HG02973 (cell line): ENCODE data around the gene REXO1.

Source experiments
- ATAC-seq: cut with Tn5 transposase; IDR thresholded peaks from one replicate; pipeline ENCODE4 v1.9.1; 2021; ENCODE audit warnings: moderate library complexity; ENCODE audit not compliant: unreplicated experiment

The REXO1 gene

DNA sequence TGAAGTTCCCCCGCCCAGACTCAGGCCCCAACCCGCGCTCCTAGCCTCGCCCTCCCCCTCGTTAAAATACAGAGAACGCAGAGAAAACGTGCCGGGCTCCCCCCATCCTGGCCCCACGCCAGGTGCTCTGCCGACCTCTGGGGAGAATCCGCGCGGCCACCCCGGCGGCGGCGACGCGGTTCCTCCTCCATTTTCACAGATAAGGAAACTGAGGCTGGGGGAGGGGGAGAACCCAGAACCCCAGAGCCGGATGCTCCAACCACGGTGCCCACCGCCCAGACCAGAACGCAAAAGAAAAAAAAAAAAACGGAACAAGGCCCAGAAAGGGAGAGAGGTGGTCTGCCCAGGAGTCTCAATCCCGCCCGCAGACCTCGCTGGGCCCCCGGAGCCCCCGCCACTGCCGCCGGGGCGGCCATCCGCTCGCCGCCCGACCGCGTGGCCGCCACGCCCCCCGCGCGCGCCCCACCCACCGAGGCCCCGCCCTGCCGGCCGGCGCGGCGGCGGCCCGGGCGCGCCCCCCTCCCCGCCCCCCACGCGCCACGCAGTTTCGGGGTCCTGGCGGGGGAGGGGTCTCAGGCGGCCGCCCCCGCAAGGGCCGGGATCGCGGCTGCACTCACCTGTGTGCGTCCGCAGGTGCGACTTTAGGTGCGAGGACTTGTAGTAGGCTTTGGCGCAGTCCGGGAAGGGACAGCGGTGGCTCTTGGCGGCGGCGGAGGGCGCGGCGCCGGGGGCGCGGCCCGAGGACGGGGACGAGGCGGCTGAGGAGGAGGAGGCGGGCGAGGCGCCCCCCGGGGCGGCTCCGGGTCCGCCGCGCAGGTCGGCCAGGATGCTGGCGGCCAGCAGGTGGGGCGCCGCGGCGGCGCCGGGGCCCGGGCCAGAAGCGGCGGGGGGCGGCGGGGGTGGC lies 14.4 kb upstream of the REXO1 start:
- peak; percentile 1 for ATAC-seq

DNA sequence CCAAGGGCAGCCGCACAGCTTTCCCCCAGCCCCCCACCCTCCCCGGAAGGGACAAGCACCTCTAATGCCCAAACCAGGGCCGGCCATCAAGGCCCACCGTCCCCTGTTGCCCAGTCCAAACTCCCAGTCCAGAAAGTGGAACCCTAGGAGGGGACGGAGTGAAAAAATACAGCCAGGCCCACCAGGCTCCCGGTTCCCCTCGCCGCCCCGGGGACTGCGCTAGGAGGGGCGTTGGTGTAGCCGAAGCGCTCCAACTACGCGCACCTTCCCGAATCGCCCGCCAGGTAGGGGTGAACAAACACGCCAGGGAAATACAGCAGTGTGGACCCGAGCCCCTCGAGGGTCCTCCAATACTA lies 13.8 kb upstream of the REXO1 start:
- no peak for ATAC-seq

DNA sequence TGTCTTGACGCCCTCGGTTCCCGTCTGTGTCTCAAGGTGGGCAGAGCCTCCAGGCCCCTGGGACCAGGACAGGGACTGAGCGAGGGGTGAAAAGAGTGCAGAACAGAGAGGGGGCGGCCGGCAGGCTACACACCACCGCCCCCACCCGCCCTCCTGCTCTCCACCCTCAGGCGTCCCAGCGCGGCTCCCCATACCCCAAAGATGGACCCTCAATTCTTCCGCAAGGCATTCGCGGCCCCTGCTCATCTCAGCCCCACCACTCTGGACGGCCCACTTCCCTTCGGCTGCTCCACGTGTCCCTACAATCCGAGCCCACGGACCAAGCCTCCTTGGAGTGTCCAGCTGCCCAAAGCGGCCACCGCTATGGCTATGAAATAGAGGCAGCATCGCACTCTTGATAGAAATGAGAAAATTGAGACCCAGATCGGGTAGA lies 13.3 kb upstream of the REXO1 start:
- ATAC-seq: no peak

DNA sequence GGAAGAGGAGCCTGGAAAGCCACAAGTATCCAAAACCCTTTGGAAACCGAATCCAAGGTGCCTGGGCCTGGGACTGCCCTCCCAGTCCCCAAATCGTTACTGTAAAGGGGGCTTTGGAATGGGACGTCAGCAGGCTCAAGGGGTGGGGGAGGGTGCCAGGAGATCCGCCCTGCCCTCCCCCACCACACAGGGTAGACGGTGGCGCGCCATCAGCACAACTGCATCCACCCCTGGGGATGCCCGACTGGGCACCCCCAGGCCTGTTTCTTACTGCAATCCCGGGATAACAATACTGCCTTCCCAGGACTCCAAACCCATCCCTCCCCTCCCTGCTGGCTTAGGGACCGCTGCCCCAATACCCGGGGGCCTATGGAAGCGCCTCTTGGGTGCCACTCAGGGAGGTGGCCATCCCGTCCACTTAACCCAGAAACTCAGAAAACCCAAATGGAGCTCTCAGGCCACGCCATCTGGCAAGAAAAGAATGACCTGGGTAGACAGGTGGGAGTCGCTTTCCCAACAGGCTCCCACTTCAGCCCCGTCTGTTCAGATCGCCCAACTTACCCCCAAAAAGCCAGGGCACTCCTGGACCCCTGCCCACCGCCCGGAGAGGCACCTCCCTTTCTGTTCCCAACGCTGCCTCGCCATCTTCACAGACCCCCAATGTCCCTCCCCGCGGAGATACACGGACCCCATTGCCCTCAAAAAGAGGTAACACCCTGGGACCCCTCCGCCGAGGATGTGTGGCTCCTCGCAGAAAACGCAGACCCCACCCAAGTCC lies 12.7 kb upstream of the REXO1 start:
- ATAC-seq: no peak

DNA sequence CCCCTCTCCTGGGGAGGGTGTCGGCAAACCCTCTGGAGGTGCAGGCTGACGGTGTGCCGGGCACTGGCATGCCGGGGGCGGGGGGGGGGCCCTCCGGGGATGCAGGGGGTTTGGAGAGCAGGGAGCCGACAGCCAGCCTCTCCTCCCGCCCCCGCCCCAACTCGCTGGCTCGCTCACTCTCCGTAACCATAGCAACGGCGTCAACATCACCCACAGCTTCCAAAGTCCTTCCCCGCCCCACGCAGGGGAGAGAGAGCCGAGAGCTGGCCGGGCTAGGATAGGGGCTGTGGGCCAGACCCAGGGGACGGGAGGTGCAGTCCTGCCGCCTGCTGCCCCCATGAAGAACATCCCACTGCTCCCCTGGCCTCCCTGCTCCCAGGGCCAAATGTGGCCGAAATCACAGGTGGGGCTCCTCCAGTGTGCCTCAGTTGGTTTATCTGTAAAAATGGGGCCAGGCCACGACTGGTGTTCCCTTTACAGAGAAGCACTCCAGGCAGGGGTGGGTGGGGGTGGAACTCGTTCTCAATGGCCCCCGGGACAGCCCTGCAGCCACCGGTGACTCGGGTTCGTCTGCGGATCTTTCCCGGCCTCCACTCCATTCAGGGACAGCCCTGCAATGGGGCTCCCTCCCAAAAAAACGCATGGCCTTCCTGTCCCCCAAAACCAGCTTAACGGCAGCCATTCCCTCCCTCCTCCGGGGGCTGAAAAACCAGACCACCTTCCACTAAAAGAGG lies 11.9 kb upstream of the REXO1 start:
- no peak for ATAC-seq

DNA sequence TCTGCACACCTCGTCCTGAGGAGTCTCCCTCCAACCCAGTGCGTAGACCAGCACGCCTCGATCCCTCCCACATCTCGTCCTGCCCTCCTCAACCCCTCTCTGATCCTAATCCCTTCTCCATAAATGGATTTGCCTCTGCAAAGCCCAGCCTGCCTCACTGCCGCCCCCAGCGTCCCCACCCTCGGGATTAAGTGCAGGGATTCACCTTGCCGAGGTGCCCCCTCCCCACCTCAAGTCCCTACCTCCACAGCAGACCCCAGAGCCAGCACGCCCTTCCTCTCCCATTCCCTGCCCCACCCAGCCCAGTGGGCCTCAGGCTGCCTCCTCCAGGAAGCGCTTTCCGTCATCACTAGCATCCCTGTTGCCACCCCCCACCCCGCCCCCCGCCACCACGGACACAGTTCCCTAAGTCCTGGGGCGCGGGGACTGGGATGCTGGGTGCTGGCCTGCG lies 11.1 kb upstream of the REXO1 start:
- ATAC-seq: no peak

DNA sequence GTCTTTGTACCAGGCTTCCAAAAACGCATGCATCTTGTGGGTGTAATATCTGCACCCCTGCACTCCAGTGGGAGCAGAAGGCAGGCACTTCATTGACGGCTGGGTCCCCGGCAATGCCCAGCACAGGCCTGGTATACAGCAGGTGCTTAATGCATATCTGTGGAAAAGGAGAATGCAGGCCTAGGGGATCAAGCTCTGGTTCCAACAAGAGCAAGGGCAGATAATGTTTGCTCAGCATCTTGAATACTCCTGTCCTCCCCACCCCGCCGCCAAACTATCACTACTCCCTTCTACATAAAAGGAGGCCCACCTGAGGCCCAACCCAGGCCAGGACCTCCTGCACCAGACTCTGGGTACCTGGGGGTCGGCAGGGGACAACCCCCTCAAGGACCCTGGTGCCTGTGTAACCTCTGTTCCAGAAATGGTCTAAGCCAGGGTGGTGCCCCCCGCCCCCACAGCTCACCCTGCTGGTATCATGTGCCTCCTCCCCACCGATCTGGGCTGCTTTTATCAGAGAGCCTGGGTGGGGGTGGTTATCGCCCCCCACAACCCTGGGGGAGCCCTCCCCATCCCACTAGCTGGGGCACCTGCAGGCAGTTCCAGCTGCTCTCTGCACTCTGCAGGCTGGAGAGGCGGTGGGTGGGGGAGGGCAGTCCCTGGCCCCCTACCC lies 10.3 kb upstream of the REXO1 start:
- ATAC-seq: no peak

DNA sequence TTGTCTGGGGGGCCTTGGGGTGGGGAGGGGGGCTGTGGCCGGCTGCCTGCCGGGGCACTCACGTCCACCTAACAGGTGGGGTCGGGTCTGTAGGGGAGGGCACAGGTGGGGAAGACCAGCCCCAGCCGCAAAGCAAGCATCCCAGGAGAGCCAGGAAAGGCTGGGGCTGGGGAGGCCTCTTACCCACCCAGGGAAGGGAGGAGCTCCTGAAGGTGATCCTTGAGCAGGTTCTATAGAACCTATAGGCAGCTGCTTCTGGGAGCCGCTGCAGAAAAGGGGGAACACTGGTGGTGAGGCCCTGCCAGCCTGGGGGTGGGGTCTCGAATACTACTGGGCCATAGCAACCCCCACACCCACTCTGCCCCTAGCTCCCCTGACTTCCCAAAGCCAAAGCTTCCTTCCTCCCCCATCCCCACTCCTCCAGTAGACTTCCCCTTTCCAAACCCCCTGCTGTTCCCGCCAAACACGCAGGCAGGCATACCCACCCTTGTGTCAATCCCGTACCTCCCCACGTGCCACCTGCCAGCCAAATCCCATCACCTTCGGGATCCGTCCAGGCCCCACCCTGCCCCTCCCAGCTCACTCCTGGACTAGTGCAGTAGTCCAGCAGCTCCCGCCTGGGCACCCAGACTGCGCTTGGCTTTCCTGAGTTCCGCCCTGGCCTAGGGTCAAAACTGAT lies 9.5 kb upstream of the REXO1 start:
- ATAC-seq: no peak

DNA sequence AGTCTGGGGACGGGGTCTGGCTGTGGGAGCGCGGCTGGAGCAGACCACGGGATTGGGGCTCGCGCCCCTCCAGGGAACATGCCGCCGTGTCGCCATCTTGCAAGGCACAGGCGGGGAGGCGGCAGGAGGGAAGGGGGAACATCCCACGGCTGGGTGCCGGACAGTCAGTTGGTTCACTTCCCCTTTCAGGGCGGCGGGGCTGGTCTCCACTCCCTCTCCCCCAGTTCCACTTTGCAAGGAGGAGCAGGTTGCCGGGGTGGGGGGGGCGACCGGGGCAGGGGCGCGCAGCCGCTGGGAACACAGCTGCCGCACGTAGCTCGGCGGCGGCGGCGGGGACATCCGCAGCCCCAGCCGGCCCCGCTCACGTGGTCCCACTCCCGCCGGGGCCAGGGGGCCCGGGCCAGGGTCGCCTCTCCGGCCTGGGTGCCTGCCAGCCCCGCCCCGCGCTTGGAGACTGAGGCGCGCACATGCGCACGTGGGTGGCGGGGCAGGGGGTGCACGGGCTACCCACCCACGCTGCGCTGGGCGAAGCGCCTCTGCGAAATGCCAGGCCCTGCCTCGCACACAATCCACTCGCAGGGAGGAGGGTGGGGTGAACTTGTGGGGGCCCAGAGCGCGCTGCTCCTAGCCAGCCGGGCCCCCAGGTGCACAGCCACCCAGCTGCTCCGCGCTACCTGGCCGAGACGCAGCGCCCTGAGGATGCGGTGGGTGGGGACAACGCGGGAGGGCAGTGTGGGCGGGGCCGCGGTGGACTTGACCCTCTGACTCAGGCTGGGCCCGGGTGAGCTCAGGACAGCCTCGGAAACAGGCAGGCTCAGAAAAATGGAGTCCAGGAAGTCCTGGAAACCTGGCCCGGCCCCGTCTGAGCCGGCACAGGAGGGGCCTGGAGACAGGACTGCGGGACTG lies 8.7 kb upstream of the REXO1 start:
- no peak for ATAC-seq

DNA sequence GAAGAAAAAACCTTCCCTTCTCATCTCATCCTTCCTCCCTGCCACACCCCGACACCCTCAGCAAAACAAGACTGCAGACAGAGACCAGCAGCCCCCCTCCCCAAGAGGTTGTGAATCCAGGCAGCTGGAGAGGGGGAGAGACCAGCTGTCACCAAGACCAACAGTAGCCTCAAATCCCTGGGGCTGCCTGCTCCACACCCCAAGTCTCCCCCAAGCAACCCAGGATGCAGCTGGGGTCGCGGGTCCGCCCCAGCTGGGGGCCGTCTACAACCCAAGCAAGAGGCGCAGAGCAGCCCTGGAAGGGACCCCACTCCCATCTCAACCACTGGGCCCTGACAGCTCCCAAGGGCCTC lies 8.0 kb upstream of the REXO1 start:
- no peak for ATAC-seq

DNA sequence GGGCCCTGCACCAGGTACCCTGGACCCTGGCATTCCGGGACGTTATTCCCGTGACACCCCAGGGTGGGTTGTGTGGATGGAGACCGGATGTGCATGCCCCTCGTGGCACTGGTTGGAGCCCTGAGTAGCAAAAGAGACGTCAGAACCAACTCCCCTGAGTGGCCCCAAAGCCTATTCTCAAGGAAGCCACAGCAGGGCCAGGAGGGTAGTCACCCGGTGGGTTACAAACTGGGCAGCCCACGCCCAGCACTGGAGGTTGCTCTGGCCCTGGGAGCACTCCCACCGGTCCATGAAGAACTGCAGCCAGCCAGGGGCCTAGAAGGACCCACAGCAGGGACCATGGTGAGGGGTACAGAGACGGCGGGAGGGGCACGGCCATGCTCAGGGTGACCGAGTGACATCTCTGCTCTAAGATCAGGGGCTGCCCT lies 7.6 kb upstream of the REXO1 start:
- ATAC-seq: no peak

DNA sequence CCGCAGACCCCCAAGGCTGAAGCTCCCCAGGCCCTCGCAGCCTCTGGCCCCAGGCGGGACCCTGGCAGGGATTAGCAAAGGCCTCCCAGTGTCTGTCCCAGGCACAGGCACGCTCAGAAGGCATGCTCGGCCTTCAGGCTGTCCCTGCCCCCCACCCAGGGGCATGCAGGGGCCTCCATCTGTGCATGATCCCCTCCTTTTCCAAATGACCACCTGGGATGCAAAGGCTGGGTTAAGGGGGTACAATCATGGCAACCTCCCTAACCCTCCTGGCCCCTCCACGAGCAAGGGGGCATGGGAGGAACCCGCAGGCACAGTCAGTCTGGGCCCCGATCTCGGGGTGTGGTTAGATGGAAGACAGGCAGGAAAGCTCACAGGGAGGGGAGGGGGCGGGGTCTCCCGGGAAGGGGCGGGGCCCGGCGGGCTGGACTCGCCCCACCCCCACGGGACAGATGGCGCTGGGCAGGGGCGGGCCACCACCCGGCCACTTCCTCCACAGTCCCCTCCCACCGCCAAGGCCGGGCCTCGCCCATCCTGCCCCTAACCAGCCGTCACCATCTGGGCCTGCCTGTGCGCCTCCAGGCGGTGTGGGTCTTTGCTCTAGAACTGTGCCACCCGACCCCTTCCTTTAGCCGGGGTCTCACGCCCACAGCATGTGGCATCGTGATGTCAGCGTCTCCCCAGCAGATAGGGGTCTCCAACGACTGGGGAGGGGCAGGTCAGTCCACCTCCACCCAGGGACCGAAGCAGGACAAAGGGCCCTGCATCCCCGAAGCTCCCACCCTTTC lies 7.0 kb upstream of the REXO1 start:
- ATAC-seq: peak; percentile 37

DNA sequence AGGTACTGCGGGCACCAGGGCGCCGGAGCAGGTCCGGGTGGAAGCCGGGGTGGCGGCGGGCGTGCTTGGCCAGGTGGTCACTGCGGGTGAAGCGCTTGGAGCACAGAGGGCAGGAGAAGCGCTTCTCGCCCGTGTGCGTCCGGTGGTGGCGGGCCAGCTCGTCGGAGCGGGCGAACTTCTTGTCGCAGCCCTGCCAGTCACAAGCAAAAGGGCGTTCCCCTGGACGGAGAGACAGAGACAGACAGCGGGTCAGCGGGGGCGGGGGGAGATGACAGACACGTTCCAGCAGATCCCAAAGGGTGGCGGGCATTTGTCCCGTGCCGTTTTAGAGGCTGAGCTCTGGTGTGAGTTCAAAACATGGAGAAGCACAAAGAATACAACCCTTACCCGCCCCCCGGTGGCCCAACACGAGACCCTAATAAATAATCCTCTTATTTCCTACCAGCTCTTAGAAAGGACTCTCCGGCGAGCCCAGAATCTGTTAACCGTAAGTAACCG lies 6.3 kb upstream of the REXO1 start:
- ATAC-seq: no peak

DNA sequence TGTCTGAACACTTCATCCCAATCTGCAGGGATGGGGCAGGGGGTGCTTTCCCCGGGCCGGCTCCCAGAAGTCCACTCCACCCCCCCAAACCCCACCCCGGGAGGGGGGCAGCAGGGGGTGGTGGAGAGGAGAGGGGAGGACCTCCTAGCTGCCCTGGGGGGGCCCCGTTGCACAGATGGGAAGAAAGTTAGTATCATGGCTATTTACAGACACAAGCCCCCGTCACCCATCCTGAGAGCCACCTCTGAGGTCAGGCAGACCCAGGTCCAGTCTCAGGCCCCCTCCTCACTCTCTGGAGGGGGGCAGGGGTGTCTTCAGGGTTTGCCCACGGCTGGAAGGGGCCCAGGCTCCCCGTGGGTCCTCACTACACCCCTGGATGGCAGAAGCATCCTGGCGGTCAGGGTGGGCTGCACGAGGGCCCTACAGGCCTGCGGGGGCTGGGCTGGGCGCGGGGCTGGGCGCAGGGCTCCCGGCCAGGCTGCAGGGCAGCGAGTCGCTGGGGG lies 5.8 kb upstream of the REXO1 start:
- ATAC-seq: no peak

DNA sequence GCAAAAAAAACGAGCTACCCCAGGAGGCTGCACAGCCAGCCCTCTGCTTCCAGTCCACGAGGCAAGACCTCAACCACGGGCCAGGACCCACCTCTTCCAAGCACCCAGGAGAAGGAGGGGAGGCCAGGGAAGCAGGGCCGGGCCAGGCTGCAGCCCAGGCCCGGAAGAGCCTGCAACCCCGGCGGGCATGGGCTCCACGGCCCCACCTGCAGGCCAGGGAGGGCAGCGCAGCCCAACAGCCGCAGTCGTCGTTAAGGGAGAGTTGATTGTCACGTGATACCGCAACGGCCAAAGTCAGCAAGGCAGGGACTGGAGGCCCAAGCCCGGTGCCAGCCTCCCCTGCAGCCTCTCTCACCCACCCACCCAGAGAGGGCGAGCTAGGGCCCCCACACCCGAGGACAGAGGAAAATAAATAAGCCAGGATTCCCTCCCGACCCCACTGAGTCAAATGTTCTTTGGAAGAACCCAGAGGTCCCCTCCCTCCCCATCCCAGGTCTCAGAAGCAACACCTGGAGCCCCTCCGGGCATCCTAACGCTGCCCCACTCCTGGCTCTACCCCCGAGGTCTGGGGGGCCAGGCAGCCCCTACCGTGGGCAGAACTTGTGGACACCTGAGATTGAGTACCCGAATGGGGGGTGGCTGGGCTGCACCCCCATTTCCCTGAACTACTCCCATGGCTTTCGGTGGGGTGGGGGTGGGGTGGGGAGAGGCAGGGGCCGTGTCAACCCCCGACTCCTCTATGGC lies 5.2 kb upstream of the REXO1 start:
- no peak for ATAC-seq

DNA sequence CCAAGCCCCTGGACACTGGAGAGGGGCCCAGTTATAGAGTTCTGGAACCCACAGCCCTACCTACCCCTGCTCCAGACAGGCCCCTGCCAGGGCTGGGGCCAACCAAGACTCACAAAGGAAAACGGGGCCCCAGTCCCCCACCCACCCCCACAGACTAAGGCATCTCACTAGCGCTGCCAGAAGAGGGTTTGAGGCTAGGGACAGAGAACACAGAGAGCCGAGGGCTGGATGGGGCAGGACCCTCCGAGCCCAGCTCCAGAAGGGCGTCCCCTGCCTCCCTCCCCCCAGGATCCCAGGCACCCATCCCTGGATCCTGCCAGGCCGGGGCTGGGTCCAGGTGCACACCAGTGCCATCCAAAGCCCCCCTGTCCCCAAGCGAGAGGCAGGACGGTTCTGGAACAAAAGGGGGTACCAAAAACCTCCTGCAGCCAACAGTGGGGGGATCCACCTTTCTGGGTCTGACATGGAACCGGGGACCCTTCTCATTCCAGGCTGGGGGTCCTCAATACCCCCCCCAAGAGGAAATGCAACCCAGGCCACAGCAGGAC lies 4.4 kb upstream of the REXO1 start:
- ATAC-seq: no peak
